Mononuclear cell (primary cell): ENCODE results near the gene ANKRD6. TPM values are rescaled to one million over a fixed set of nuclear protein-coding genes. Genes with fewer than 3 reads are reported as not detected.

ENCODE experiments used
- H3K27me3 ChIP-seq: 2 replicates; pipeline ENCODE4 v1.6.0; 2011; ENCODE audit warnings: low read length, control low read depth; ENCODE audit not compliant: insufficient read depth
- H3K4me1 ChIP-seq: 2 replicates; pipeline ENCODE4 v1.5.1; 2011; ENCODE audit warnings: mild to moderate bottlenecking, low read length, control low read depth; ENCODE audit not compliant: insufficient read depth
- H3K4me3 ChIP-seq: 2 replicates; pipeline ENCODE4 v1.5.1; 2011; ENCODE audit warnings: mild to moderate bottlenecking, low read length, moderate library complexity
- H3K9me3 ChIP-seq: 2 replicates; pipeline ENCODE4 v1.5.1; 2011; ENCODE audit warnings: low read depth, mild to moderate bottlenecking, control low read depth, low read length
- total RNA-seq: library from RNA; depleted of rRNA; stranded (reverse); fragments of >200 nt; gene quantifications from one replicate; pipeline ENCODE4 v1.2.3, GENCODE V29; 2012

The ANKRD6 gene
- total RNA-seq, 1 donor = 1.8 TPM

DNA sequence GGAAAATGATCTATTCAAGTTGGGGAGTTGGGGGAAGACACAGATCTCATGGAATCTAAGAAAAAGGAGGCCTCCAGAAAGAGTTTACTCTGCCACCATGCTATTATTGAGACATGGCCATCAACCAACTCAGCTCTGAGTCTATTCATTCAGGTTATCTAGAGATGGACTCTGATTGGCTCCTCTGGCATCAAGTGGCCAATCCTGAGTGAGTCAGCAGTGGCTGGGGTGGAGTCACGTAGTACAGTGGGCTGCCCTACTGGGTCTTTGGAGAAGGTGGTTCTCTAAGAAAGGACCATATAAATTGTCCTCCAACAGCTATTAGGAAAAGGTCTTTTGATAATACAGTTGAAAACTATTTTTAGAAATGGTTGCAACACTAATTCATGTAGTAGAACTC lies 163.5 kb downstream of the ANKRD6 start:
- H3K4me3 ChIP-seq = no peak overlapping the region

DNA sequence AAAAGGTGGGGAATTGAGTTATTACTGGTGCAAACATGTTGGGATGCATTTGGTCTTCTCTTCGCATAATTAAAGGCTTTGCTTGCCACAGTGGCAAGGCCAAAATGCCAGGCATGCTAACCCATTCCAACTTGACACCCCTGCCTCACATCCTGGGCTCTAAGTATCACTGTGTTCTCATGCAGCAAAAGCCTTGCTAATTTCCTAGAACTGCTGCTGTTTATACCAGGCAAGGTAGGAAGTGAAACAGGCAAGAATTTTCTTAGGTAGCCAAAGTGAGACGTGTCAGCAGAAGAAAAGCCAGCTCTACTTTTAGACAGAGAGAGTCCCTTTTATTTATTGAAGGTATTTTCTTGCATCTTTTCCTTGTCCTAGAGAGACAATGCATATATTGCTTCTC lies 164.4 kb downstream of the ANKRD6 start:
- Histone ChIP-seq H3K4me3 (no peak overlapping the region), H3K9me3 (no peaks in the 10 kb centered on the region), H3K4me1 (peaks cover 13% of the 10 kb centered on the region), H3K27me3 (no peaks in the 10 kb centered on the region)

More for the DNA sequence above, 163.5 kb downstream of the ANKRD6 start:
- Histone ChIP-seq H3K9me3 (no peaks in the 10 kb centered on the region), H3K27me3 (no peaks in the 10 kb centered on the region), H3K4me1 (peaks cover 13% of the 10 kb centered on the region)

DNA sequence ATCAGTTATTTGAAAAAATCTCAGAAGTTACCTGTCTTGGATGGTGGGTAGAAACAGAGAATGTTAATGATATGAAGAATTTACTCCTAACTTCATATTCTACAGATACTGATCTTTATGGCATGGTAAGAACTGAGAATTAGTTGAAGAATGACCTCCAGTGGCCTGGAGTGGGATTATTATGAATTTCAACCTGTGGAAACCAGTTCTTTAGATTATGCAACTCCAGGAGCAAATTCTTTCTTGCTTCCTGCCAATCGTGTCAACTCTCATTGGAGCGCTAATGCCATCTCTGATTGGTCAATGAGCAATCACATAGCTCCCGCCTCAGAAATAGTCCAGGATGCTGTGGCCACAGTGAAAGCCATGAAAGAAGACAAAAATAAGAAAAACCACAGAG lies 165.0 kb downstream of the ANKRD6 start:
- Histone ChIP-seq H3K9me3 (no peaks in the 10 kb centered on the region), H3K4me1 (peaks cover 13% of the 10 kb centered on the region), H3K4me3 (no peak overlapping the region), H3K27me3 (no peaks in the 10 kb centered on the region)

DNA sequence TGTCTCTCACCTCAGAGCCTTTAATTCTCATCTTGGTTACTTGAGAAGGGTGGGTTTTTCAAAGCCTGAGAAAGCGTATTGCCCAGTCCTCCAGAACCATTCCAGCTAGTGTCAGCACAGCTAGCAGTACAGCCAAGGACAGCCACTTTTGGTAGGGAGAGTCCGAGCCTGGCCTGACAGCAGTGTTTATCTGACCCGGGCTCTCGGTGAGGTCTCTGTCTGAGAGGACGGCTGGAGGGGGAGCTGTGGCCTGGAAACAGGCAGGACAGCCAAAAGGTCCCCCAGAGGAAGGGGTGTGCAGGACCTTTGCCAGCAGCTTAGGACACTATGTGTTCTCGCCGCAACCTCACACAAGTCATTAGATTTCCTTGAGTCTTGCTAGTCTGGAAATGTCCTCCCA lies 166.8 kb downstream of the ANKRD6 start:
- no peak overlapping the region for H3K4me3 ChIP-seq
- no peaks in the 10 kb centered on the region for H3K27me3 ChIP-seq
- H3K4me1 ChIP-seq = peaks cover 13% of the 10 kb centered on the region
- H3K9me3 ChIP-seq = no peaks in the 10 kb centered on the region

DNA sequence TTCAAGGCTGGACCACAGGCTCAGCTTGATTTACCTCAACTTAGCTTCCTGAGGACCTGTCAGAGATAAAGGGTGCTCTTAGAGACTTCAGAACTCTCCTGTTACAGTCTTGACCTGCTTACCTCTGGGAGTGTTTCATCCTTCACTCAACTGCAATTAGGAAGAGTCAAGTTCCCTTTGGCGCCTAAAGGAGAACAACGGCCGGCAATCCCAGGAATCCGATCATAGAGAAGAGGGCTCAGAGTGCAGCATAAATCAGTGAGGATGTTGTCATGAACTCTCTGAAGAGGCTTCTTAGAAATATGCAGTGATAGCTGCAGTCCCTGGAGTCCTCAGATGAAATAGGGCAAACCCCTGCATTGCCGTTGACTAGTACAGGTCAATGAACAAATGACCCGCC lies 169.2 kb downstream of the ANKRD6 start:
- H3K4me3 ChIP-seq = no peak overlapping the region
- H3K9me3 ChIP-seq = no peaks in the 10 kb centered on the region
- no peaks in the 10 kb centered on the region for H3K4me1 ChIP-seq
- H3K27me3 ChIP-seq = no peaks in the 10 kb centered on the region

DNA sequence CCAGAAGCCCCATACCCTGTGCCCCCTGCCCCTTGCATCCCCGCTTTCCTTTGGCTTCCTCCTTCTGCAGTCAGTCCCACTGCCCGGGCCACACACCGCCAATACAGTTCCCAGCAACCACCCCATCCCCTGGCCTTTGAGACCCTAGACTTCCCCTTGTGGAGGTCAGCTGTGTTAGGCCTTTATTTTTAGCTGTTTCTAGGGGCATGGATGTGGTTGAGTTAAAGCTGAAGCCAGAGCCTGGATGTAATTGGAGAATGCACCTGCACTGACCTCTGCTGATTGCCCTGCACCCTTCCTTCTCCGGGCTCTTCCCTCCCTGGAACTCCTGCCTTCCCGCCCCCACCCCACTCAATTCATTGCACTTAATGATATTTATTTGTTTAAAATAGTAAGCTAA lies 171.7 kb downstream of the ANKRD6 start:
- H3K27me3 ChIP-seq = no peaks in the 10 kb centered on the region
- H3K4me1 ChIP-seq = no peaks in the 10 kb centered on the region
- no peaks in the 10 kb centered on the region for H3K9me3 ChIP-seq
- H3K4me3 ChIP-seq = no peak overlapping the region

DNA sequence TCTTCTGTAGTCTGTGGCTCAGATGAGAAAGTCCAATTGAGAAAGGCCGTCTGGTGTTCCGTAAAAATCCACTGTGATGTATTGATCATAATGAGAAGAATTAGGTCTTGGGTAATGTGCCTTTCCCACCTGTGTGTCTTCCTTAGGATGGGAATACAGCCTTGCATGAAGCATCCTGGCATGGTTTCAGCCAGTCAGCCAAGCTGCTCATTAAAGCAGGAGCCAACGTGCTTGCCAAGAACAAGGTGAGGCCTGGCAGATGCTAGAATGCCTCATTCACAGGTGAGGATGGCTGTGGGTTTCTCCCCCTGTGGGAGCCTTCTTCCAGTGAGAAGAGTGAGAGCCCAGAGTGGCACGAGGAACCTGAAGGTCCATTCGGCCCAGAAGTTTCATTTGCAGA lies 172.9 kb downstream of the ANKRD6 start:
- no peaks in the 10 kb centered on the region for H3K4me1 ChIP-seq
- no peaks in the 10 kb centered on the region for H3K9me3 ChIP-seq
- no peaks in the 10 kb centered on the region for H3K27me3 ChIP-seq
- H3K4me3 ChIP-seq = no peak overlapping the region

DNA sequence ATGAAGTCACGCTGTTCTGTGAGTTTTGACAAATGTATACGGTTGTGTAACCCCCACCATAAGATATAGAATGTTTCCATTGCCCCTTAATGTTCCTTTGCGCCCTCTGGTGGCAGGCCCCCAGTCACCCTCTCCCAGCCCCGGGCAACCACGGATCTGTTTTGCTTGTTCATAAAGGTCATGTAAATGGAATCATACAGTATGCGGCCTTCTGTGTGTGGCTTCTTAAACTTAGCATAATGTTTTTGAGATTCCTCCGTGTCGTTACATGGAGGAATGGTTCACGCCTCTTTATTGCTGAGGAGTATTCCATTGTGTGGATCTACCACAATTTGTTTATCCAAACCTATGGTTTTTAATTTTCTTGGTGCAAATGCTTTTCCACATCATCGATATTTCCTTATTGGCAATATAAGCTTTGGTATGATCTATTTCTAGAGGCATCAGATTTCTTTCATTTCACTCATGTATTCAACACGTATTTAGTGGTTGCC lies 177.2 kb downstream of the ANKRD6 start:
- H3K4me3 ChIP-seq = no peak overlapping the region
- no peaks in the 10 kb centered on the region for H3K27me3 ChIP-seq
- no peaks in the 10 kb centered on the region for H3K9me3 ChIP-seq
- no peaks in the 10 kb centered on the region for H3K4me1 ChIP-seq

DNA sequence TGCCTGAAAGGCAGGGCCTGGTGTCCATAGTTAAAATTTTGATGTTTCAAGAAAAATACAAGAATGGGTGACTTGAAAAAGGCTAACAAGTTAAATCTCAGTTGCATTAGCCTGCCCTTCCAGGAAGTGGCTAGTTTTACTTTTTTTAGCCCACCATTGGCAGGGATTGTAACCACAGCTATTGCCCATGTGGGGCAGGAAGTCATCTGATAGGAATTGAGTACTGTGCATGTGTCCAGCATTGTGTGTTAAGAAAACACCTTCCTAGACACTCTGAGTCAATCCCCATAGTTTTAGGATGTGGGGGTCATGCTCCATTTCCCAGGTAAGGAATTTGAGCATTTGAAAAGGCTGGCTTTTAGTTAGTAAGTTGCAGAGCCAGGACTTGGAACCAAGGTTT lies 178.7 kb downstream of the ANKRD6 start:
- Histone ChIP-seq H3K9me3 (no peaks in the 10 kb centered on the region), H3K4me1 (no peaks in the 10 kb centered on the region), H3K4me3 (no peak overlapping the region)

DNA sequence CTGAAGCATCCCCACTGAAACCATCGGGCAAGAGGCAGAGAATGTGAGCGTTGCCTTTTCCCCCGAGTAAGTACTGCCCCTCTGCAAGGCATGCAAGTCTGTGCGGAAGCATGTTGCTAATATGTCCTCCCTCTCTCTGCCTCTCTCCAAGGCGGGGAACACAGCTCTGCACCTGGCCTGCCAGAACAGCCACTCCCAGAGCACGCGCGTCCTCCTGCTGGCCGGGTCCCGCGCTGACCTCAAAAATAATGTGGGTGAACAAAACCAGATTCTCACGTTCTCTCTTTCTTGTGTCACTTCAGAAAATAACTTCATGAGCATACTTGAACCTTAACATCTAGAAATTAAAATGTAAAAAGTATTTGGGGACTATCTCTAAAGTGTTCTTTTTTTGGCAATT lies 179.2 kb downstream of the ANKRD6 start:
- H3K4me3 ChIP-seq = no peak overlapping the region
- no peaks in the 10 kb centered on the region for H3K27me3 ChIP-seq
- no peaks in the 10 kb centered on the region for H3K4me1 ChIP-seq
- no peaks in the 10 kb centered on the region for H3K9me3 ChIP-seq

More for the DNA sequence above, 178.7 kb downstream of the ANKRD6 start:
- H3K27me3 ChIP-seq = no peaks in the 10 kb centered on the region

DNA sequence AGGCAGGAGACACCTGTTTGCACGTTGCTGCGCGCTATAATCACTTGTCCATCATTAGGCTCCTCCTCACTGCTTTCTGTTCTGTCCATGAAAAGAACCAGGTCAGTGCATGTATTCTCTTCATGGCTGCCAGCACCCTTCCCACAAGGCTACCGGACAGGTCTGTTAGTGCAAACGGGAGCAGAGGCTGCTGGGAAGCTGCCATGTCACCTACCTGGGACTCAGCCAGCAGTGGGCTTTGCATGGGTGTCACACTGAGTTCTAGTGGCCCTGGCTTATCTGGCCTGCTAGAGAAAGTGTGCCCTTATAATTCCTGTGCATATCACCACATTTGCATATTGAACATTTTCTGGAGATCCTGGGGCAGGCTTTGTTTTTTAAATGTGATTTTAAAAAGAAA lies 180.8 kb downstream of the ANKRD6 start:
- no peak overlapping the region for H3K4me3 ChIP-seq
- no peaks in the 10 kb centered on the region for H3K4me1 ChIP-seq
- H3K27me3 ChIP-seq = no peaks in the 10 kb centered on the region
- H3K9me3 ChIP-seq = no peaks in the 10 kb centered on the region

DNA sequence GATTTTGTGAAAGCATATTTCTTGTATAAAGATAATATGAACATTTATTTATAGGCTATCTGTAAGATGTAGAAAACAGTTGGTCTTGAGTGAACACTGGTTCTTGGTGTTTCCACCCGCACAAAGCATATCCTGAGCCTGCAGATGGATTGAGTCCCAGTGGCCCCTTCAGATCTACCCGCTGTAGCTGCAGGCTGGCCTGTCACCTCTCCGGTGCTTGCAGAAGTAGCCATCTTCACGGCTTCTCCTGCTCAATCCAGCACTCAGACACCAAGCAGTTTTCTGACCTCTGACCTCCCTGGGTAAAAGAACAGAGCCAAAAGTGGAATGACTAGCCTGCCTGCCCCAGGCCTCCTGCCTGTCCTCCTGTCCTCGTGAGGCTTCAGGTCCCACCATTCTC lies 182.9 kb downstream of the ANKRD6 start:
- Histone ChIP-seq H3K4me1 (no peaks in the 10 kb centered on the region), H3K9me3 (no peaks in the 10 kb centered on the region), H3K4me3 (no peak overlapping the region), H3K27me3 (no peaks in the 10 kb centered on the region)

DNA sequence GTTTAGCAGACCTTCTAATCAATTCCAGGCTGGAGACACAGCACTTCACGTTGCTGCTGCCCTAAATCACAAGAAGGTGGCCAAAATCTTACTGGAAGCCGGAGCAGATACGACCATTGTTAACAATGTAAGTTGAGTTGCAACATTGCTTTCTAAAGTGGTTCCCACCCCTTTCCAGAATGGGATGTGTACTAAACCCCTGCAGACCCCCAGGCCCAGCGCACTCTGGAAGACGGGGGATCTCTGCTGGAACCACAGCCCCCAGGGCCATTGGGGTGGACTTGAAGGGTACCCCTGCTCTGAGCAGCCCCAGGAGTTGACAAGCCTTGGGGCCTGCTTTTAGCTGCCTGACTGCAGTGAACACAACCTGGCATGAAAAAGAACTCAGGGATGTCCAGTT lies 183.6 kb downstream of the ANKRD6 start:
- no peak overlapping the region for H3K4me3 ChIP-seq
- no peaks in the 10 kb centered on the region for H3K9me3 ChIP-seq
- no peaks in the 10 kb centered on the region for H3K27me3 ChIP-seq
- H3K4me1 ChIP-seq = no peaks in the 10 kb centered on the region

DNA sequence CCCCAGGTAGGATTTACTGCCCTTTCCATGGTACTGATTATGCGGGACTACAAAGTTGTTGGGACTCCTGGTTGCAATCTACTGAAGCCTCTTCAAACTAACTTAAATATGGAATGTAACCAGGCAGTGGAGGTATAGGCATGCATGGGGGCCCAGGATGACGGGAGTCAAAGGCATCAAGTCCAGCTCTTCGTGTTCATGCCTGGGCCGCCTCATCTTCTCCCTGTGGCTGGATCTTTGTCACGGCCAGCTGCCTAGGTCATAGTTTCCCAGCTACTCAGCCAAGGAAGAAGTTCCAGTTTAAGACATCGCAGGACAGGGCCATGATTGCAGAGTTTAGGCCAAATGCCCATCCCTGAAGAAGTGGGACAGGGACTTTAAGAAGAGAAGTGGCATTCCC lies 185.1 kb downstream of the ANKRD6 start:
- Histone ChIP-seq H3K9me3 (no peaks in the 10 kb centered on the region), H3K27me3 (no peaks in the 10 kb centered on the region), H3K4me1 (no peaks in the 10 kb centered on the region), H3K4me3 (no peak overlapping the region)

DNA sequence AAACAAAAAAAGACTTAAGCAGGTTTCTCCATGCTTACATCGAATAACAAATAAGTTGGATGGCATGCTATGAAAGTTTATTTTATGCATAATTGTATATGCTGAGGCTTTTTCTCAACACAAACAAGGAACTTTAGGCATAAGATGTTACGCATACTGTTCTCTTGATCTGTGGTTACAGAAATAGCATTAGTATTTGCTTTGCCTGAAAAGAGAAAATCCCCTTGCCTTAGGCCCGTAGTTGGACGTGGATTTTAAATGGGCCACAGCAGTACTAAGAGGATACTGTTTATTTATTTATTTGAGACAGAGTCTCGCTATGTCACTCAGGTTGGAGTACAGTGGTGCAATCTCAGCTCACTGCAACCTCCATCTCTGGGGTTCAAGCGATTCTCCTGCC lies 186.6 kb downstream of the ANKRD6 start:
- H3K9me3 ChIP-seq = no peaks in the 10 kb centered on the region
- no peaks in the 10 kb centered on the region for H3K27me3 ChIP-seq
- H3K4me3 ChIP-seq = no peak overlapping the region
- H3K4me1 ChIP-seq = no peaks in the 10 kb centered on the region

DNA sequence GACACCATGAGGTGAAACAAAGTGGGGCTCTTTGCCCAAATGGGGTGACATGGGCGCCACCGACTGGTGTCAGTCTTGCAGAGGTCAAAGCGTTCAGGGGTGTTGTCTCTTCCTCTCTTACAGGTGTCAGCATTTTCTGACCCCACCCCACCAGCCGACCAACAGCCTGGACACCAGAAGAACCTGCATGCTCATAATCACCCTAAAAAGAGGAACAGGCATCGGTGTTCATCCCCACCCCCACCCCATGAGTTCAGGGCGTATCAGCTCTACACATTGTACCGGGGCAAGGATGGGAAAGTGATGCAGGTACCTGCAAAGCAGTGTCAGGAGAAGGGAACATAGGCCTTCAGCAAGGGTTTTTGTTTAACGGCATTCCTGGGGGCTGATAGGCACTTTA lies 190.8 kb downstream of the ANKRD6 start:
- Histone ChIP-seq H3K4me3 (no peak overlapping the region), H3K9me3 (no peaks in the 10 kb centered on the region), H3K4me1 (no peaks in the 10 kb centered on the region), H3K27me3 (no peaks in the 10 kb centered on the region)

DNA sequence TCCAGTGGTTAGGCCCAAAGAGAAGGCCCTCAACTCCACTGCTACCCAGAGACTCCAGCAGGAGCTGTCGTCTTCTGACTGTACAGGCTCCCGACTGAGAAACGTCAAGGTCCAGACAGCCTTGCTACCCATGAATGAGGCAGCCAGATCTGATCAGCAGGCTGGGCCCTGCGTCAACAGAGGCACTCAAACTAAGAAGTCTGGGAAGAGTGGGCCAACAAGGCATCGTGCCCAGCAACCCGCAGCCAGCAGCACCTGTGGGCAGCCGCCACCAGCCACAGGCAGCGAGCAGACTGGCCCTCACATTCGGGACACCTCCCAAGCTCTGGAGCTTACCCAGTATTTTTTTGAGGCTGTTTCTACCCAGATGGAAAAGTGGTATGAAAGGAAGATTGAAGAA lies 197.5 kb downstream of the ANKRD6 start:
- Histone ChIP-seq H3K4me3 (no peak overlapping the region), H3K9me3 (no peaks in the 10 kb centered on the region), H3K27me3 (no peaks in the 10 kb centered on the region), H3K4me1 (no peaks in the 10 kb centered on the region)
